ELF-1 (cell line): ENCODE data around the gene TBCD.

ENCODE experiments used
- DNase-seq: peaks from one replicate; pipeline ENCODE4 v3.0.0-alpha.2; 2016; ENCODE audit warnings: low read depth, low spot score

TBCD gene

DNA sequence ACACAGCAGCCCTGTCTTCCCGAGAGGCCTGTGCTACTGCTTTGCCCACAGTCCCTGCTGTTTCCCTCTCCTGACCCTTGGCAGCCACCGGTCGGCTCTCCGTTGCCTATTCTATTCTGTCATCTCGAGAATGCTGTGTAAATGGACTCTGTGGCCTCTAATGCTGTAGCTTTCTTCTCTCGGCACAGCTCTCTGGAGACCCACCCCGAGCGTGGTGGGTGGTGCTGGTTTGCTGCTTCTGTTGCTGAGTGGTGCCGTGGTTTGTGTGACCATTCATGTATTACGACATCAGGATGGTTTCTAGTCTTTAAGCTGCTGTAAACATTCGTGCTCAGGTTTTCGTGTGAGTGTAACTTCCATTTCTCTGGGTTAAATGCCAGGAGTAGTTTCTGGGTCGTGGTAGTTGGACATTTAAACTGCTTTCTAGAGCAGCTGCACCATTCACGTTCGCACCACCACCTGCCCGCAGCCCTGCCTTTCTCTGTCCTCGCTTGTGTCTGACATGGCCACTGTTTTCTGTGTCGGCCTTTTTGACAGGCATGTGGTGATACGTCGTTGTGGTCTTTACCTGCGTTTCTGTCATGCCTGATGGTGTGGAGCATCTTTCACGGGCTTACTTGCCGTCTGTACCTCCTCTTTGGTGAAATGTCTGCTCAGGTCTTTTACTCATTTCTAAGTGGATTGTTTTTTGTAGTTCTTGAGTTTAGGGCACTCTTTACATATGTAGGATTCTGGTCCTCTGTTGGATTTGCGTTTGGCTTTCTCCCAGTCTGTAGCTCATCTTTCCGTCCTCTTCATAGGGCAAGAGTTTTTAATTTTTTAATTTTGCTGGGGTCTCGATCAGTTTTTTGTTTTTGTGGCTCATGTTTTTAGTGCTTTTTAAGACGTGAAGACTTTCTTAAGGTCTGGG lies 135.6 kb downstream of the TBCD start:
- DNase-seq = no peak

DNA sequence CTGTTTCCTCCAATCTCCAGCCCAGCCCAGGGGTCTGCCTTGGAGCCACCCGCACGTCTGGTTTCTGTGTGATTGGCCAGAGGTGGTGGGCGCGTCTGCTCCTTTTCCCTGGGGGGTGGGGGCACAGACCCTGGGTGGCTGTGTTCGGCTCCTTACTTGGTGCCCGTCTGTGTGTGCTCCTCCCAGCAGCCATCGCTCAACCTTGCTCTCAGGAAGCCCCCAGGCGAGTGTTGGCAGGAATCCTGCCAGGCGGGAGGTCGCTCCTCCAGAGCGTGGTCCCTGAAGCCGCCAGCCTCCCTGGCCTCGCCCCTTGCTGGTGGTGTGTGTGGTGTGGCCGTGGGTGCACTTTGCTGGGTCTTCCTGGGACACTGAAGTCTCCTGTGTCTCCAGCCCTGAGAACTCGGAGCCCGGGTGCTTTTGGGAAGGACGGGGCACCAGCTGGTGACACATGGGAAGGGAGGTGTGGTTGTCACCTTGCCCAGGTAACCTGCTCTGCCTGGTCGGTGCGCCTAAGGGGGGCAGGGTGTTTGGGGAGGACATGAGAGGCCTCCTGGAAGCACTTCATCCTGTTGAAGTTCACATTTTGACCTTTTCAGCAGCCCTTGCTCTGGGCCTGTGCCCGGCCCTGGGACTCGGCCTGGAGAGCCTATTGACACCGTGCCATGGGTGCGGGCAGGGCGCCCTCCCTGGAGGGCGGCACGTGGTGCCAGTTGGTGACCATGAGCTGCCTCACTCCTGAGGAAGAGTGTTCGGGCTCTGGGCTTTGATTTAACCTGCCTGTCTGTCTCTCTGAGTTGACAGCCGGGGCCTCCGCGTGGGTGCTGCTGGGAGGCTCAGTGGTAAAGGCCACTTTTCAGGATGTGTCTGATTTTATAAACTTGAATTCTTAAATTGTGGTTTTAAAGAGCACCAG lies 137.0 kb downstream of the TBCD start:
- DNase-seq = peak; percentile 82

DNA sequence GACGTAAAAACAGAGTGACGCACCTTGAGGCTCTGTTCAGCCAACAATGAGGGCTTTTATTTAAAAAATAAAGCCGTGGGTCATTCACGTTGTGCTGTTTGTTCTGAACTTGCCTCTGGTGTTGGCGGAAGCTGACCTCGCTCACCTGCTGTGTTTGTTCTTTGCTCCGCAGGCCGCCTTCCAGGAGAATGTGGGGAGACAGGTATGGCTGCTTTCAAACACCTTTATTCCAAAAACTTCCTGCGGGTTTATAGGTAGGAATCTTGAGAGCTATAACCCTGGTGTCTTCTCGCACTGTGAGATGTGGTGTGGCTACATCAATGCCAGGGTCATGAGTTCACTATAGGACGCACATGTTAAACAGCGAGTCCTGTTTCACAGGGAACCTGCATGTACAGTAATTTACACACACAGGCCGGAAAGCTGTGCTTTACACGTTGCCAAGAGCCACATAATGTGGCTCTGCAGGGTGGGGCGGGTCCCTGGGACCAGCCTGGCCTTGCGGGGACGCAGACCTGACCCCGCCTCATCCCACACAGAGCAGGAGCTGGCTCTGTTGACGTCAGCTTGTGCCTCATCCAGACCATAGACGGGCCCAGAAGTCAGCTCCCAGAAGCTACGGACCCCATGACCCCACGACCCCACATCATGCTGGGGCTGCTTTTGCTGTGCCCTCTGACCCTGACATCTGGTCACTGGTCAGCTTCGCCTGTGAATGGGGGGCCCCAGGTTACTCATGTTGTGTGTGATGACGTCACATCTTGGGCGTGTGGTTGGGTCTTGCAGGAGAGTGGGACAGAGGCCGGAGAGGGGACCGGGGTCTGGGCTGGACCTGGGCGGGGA lies 137.9 kb downstream of the TBCD start:
- DNase-seq = peak; percentile 75

DNA sequence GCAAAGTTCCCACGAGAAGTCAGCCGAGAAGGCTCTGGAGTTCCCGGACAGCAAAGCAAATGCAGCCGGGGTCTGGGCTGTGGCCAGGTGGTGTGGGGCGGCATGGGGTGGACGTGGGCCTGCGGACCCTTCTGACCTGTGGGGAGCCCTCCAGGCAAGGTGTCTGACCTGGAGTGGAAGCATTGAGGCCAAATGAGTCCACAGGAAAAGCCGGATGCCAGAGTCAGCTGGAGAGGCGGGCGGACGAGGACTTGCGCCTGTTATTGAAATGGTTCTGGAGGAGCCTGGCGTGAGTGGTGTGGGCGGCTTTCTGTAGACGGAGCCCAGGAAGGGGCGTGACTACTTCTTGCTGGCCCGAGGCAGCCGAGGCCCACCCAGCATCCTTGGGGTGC lies 138.5 kb downstream of the TBCD start:
- no peak for DNase-seq

DNA sequence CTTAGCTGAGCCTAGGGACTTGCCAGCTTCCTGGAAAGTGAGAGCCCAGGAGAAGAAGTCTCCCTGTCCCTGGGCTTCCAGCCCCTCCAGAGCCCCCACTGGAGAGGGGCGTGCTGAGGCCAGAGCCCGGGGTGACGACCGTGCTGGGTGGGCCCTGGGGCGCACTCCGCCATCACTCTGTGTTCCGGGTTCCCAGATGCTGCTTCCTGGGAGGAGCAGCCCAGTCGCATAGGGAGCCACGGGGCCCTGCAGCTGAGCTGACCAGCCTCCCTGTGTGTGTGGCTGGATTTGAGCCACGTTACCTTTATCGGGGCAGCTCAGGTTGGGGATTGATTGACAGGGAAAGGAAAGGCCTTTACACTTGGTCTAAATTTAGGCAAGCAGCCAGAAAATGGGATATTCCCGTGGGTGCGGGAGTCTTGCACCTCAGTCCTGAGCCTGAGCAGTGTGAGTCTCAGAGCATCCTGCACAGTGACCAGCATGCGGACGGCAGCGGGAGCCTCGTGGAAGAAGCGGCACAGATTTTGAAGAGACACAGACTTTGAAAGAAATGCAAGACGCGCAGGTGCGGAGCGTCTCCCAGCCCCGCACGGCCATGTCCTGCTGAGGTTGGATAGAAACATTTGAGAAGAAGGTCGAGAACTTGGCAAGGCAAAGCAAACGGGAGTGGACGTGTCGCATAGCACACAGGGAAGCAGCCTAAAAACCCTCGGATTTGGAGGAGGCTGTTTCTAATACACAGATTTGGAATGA lies 139.2 kb downstream of the TBCD start:
- no peak for DNase-seq

DNA sequence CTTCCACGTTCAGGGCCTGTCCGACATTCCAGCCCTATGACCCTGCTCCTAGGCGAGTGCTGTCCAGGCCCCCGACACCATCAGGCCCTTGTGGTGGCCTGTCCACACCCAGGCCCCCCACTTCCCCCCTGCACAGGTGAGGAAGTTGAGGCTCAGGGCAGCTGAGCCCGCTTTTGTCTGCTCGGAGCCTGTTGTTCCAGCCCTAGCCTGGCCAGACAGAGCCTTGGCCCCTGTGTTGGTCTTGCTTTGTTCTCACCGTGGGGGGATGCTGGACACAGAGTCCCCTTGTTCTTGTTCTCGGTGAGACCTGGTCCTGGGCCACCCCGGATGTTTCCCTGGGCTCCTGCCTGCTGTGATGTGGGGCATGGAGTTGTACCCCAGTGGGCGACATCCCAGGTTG lies 140.0 kb downstream of the TBCD start:
- DNase-seq = no peak

DNA sequence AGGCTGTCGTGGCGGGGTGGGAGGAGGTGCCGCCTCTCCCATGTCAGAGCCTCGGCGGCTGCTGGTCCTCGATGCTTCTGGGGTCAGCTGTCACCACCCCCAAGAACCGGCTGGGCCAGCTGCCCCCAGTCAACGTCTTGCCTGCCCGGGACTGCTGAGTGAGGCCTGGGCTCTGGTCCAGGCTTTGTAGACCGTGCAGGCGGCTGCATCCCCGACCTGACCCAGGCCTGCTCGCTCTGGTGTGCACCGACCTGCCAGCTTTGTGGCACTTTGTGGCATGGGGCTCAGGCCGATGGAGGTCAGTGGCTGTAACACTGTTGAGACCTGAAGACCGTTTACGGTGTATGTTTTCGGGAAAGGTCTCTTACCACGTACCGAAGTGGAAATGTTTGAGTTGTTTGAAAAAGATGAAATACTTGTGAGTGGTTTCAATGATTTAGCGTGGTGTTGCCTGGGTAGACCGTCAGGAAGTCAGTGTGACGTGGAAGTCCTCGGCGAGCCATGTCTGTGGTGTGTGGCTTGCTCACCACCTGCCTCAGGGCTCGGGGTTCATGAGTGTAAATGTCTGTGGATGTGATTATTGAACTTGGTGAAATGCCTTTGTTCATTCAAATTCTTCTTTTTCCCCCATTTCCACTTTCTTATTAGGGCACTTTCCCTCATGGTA lies 141.2 kb downstream of the TBCD start:
- no peak for DNase-seq

DNA sequence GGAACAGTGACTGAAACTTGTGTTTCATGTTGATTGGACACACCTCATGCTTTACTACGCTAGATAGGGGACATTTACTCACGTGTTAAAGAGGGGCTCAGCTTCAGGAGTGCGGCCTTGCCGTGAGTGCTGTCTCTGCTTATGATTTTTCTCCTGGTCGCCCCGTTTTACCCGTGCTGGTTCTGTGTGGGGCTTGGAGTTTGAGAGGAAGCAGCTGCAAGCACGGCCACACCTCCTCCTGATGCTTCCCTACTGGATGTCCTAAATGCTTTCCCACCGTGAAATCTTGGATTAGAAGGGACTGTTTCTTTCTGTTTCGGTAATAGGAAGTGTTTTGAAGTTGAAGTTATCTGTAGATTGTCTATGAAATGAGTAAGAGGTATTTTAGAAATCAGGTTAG lies 141.9 kb downstream of the TBCD start:
- DNase-seq = no peak

DNA sequence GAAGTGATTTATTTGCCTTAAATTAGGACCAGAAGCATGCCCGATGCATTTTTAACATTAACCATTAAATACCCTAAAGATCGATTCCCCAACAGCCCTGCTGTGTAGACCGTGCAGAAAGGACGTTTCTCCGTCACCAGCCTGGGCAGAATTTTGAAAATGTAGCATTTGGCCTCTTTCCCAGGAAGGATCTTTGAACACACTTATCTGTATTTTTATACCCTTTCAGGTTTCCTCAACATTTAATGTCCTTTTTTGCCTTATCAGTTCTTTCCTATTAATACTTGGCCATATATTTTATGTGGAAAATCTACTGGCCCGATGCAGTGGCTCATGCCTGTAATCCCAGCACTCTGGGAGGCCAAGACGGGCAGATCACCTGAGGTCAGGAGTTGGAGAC lies 142.5 kb downstream of the TBCD start:
- DNase-seq = no peak

DNA sequence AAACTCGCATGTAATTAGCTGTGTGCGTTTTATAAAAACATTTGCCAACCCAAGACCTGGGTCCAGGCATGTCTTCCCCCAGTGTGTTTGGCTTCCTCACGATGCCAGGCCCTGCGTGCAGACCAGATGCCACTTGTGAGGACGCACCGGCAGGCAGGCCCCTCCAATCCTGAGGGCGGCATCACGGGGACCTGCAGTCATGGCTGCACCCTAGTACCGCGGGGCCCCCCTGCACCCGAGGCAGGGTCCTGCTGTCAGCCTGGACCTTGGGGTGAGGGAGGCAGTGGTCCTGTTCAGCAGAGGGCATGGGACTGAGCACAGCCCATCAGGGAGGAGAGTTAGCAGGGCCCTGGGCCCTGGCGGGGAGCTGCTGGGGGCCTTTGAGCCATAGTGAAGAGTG lies 143.2 kb downstream of the TBCD start:
- DNase-seq = no peak

DNA sequence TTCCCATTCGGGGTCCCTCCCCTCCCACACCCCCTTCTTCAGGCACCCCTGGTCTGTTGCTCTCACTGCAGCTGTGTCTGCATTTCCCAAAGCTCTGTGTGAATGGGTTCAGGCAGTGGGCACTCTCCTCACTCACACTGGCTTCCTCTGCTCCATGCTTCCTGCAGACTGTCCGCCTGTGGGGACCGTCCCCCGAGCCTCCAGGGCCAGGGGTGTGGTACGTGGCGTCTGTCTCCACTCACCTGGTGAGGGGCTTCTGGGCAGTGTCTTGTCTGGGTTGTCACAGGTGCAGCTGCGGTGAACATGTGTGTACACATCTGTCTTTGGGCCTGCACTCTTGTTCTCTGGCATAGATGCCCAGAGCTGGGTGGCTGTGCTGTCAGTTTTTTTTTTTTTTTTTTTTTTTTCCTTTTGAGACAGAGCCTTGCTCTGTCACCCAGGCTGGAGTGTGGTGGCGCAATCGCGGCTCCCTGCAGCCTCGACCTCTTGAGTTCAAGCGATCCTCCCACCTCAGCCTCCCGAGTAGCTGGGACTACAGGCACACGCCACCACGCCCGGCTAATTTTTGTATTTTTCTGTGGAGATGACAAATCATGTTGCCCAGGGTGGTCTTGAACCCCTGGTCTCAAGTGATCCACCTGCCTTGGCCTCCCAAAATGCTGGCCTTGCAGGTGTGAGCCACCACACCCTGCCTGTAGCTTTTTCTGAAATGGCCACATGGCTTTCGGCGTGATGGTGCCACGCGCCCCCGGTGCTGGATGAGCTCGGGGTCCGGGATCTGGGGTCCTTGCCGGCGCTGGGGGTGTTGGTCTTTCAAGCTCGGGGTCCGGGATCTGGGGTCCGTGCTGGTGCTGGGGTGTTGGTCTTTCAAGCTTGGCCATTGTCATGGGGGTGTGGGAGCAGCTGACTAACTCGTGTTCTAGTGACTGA lies 144.5 kb downstream of the TBCD start:
- DNase-seq = no peak

DNA sequence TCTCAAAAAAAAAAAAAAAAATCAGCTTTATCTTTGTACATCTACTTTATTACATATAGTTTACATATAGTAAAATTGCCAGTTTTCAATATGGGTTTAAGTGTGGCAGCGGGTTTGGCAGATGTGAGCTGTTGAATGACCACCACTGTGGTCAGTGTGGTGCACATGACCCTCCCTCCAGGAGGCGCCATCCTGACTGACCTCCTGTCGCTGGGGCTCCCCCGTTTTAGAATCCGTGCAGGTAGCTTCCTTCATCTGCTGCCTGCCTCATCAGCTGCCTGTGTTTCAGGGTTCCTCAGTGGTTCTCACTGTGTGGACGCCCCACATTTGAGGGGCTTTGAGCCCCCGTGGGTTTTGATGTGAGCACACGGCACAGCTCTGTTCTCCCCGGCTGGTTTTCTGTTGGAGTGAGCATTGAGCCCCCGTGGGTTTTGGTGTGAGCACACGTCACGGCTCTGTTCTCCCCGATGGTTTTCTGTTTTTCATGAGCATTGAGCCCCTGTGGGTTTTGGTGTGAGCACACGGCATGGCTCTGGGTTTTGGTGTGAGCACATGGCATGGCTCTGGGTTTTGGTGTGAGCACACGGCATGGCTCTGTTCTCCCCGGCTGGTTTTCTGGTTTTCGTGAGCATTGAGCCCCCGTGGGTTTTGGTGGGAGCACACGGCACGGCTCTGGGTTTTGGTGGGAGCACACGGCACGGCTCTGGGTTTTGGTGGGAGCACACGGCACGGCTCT lies 145.8 kb downstream of the TBCD start:
- DNase-seq = no peak

DNA sequence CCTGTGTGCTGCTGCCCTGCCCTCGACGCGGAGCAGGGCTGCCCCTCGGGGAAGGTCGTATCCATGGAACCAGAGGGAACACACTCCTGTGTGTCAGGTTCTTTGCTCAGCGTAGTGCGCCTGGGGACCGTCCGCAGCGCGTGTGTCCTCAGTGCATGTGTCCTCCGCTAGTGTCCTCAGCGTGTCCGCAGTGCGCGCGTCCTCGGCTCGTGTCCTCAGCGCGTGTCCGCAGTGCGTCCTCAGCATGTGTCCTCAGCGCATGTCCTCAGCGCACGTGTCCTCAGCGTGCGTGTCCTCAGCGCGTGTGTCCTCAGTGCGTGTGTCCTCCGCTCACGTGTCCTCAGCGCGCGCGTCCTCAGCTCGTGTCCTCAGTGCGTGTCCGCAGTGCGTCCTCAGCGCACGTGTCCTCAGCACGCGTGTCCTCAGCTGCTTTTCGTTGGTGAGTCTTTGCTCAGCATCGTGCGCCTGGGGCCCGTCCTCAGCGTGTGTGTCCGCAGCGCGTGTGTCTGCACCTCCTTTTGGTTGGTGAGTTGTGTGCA lies 147.2 kb downstream of the TBCD start:
- DNase-seq = no peak

DNA sequence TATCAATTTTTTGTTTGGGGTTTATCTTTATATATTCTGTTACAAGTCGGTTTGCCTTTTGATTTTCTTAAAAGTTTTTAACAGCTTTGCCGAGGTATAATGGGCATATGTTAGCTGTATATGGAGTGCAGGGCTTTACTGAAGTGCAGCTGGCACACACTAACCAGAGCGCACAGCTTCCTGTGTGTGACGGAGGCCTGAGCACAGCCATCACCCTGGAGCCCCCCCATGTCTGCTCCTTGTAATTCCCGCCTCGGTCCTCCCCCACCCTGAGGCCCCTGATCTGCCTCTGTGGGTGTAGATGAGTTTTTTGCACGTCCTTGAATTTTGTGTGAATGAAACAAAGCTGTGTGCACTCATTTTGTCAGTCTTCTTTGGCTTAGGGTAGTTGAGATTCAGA lies 148.1 kb downstream of the TBCD start:
- no peak for DNase-seq

DNA sequence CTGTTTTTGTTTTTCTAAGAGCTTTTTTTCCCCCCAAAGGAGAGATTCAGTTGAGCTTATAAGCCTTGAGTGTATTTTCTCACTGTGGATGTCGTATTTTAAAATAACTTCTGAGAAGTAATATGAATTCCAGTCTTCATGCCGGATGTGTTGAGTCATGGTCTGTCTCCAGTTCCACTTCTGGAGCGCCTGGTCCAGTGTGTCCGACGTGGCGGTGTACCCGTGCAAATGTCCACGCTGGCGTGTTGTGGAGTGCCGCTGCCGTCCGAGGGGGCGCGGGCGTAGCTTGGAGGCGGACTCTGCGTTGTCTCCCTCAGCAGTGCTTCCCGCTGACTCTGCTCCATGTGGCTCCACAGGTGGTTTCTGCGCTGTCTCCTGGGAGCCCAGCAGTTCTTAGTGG lies 148.9 kb downstream of the TBCD start:
- DNase-seq = no peak

DNA sequence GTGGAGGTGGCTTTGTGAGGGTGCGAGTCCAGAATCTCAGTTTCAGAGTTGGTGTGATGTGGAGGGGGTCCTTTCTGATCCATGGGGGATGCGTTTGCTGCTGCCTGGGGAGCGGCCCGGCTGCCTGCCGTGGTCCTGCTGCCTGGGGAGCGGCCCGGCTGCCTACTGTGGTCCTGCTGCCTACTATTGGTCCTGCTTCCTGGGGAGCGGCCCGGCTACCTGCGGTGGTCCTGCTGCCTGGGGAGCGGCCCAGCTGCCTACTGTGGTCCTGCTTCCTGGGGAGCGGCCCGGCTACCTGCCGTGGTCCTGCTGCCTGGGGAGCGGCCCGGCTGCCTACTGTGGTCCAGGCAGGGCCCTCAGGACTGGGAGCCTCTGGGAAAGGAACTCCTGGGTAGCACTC lies 149.5 kb downstream of the TBCD start:
- DNase-seq = no peak

DNA sequence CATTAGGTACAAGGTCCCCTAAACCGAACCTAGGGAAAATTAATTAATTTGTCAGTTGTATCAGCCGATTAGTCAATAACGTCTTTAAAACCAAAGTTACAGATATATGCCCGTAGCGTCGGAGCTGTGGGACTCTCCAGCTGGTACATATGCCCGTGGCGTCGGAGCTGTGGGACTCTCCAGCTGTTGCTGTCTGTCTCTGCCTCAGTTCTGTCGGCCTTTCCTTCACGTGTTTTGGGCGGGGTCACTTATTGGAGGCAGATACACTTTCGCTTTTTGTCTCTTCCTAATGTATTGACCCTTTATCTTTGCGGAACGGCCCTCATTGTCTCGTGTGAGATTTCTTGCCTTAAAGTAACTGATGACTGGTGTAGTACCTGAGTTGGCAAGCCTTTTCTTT lies 150.0 kb downstream of the TBCD start:
- no peak for DNase-seq
